ENCODE measurements around the gene DNAAF6.
"Not testable (repeated sequence)": the region's sequence is repeated elsewhere in the genome, so short reads cannot be mapped to it uniquely, and the experiment has no call there.

DNAAF6 gene

GRCh38 chrX:107205770-107206696, at the start of gene DNAAF6, which contains the start of gene NUP62CL:
DNAAF6 (plus strand) TSS chrX:107206611; CDS start chrX:107212876, 6,265 bp downstream.
NUP62CL (minus strand) TSS chrX:107206433; CDS start chrX:107175146, 31,287 bp downstream.
- DNase-seq = no peak

GRCh38 chrX:107157618-107158017, 48.8 kb upstream of the DNAAF6 start:
- not testable (repeated sequence) for DNase-seq

- no peak for DNase-seq
Measured at GRCh38 chrX:107167163-107167921, 39.1 kb upstream of the DNAAF6 start.

GRCh38 chrX:107168257-107168656, 38.2 kb upstream of the DNAAF6 start:
- no peak for DNase-seq

- no peak for DNase-seq
Measured at GRCh38 chrX:107168712-107169111, 37.7 kb upstream of the DNAAF6 start.

GRCh38 chrX:107171369-107172102, 34.9 kb upstream of the DNAAF6 start:
- DNase-seq = no peak

- DNase-seq = no peak
Measured at GRCh38 chrX:107197319-107197718, 9.1 kb upstream of the DNAAF6 start.

- DNase-seq = not testable (repeated sequence)
Measured at GRCh38 chrX:107198074-107198473, 8.3 kb upstream of the DNAAF6 start.

- DNase-seq = no peak
Measured at GRCh38 chrX:107199491-107199890, 6.9 kb upstream of the DNAAF6 start.

- no peak for DNase-seq
Measured at GRCh38 chrX:107204068-107204605, 2.3 kb upstream of the DNAAF6 start.

- no peak for DNase-seq
Measured at GRCh38 chrX:107206697-107207065, 270 bp downstream of the DNAAF6 start.

- DNase-seq = no peak
Measured at GRCh38 chrX:107207089-107207488, 678 bp downstream of the DNAAF6 start.

- no peak for DNase-seq
Measured at GRCh38 chrX:107207943-107208342, 1.5 kb downstream of the DNAAF6 start.

GRCh38 chrX:107213477-107213876, 7.1 kb downstream of the DNAAF6 start:
- DNase-seq = no peak

GRCh38 chrX:107226757-107227156, 20.3 kb downstream of the DNAAF6 start:
- DNase-seq = no peak

- no peak for DNase-seq
Measured at GRCh38 chrX:107227780-107228485, 21.5 kb downstream of the DNAAF6 start.

- DNase-seq = no peak
Measured at GRCh38 chrX:107228486-107228819, 22.0 kb downstream of the DNAAF6 start.

GRCh38 chrX:107272431-107272921, 66.1 kb downstream of the DNAAF6 start:
- DNase-seq = no peak

- no peak for DNase-seq
Measured at GRCh38 chrX:107273795-107274194, 67.4 kb downstream of the DNAAF6 start.

- no peak for DNase-seq
Measured at GRCh38 chrX:107288676-107289075, 82.3 kb downstream of the DNAAF6 start.

- no peak for DNase-seq
Measured at GRCh38 chrX:107290019-107290418, 83.6 kb downstream of the DNAAF6 start.

- no peak for DNase-seq
Measured at GRCh38 chrX:107293056-107293455, 86.6 kb downstream of the DNAAF6 start.

Measured in SHP77 (cell line).